ENCODE data around the gene BDH1. TPM values are rescaled to one million over a fixed set of nuclear protein-coding genes. Genes with fewer than 3 reads are reported as not detected.
"Not testable (repeated sequence)": the region's sequence is repeated elsewhere in the genome, so short reads cannot be mapped to it uniquely, and the experiment has no call there.

The BDH1 gene, protein sequence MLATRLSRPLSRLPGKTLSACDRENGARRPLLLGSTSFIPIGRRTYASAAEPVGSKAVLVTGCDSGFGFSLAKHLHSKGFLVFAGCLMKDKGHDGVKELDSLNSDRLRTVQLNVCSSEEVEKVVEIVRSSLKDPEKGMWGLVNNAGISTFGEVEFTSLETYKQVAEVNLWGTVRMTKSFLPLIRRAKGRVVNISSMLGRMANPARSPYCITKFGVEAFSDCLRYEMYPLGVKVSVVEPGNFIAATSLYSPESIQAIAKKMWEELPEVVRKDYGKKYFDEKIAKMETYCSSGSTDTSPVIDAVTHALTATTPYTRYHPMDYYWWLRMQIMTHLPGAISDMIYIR
- total RNA-seq, result 67.9 TPM

GRCh38 chr3:197555281-197556261 lies at the start of gene BDH1:
TSS of gene BDH1 (minus strand) at chr3:197555968. CDS start at chr3:197546443, 9,525 bp downstream.
- peak; percentile 37 for ATAC-seq

DNA sequence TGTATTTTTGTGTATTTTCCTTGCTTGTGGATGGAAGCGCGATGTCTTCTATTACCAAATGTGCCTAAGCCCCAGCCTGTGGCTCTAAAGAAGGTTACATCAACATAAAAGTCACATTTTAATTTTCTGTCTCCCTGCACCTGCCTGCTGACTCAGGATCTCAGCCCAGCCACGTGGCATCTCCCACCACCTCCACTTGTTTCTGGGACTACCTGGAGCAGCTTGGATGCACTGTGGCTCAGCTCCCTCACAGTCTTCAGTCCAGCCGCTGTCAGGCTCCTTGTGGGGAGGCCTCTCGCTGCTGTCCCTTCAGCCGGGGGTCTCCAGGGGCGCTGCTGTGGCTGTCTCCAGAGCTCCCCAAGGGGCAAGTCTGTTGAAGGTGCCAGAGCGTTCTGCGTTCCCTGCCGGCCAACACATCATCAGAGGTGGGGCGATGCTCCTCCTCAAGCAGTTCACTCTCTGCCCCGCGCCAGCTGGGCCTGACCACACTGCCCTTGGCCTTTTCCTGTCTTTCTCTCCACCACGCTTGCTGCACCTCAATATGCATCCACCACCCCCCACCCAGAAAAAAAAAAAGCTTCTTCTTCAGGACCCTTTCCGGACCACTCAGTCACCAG lies 47.7 kb upstream of the BDH1 start:
- no peak for ATAC-seq

DNA sequence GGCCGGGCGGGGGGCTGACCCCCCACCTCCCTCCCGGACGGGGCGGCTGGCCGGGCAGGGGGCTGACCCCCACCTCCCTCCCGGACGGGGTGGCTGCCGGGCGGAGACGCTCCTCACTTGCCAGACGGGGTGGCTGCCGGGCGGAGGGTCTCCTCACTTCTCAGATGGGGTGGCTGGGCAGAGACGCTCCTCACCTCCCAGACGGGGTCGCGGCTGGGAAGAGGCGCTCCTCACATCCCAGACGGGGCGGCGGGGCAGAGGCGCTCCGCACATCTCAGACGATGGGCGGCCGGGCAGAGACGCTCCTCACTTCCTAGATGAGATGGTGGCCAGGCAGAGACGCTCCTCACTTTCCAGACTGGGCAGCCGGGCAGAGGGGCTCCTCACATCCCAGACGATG lies 46.6 kb upstream of the BDH1 start:
- not testable (repeated sequence) for ATAC-seq

GRCh38 chr3:197601566-197601840 lies 45.7 kb upstream of the BDH1 start:
- not testable (repeated sequence) for ATAC-seq

GRCh38 chr3:197600796-197601565 lies 45.2 kb upstream of the BDH1 start:
- ATAC-seq, result no peak

DNA sequence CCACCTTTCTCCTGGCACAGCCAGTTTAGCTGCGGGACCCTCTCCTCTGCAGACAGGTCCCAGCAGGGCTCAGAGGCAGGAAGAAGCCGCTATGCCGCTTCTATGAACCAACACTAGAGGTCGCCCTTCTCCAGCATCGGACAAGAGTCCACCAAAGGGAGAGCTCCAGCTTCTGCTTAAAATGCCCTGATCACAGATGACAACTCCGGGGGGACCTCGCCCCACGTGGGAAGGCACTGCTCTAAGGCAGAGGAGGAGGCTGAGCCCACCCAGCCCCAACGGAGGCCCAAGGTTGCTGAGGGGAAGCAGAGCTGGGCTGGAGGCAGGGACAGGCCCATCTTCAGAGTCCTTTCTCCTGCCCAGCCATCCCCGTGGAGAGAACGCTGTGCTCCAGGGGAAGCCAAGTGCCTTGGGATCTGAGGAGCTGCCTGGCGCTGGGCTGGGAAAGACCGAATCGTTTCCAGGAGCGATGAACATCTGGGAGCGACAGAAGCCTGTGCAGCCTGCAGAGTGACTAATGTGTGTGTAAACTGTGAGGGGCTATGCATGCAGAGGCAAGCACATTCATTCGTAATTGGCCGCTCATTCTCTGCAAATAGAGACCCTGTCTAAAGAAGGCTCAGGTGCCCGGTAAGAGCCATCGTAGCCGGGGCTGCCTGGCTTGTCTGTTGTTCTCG lies 43.5 kb upstream of the BDH1 start:
- ATAC-seq, result peak; percentile 87

GRCh38 chr3:197598404-197598980 lies 42.7 kb upstream of the BDH1 start:
- no peak for ATAC-seq

GRCh38 chr3:197597335-197597734 lies 41.6 kb upstream of the BDH1 start:
- ATAC-seq, result no peak

DNA sequence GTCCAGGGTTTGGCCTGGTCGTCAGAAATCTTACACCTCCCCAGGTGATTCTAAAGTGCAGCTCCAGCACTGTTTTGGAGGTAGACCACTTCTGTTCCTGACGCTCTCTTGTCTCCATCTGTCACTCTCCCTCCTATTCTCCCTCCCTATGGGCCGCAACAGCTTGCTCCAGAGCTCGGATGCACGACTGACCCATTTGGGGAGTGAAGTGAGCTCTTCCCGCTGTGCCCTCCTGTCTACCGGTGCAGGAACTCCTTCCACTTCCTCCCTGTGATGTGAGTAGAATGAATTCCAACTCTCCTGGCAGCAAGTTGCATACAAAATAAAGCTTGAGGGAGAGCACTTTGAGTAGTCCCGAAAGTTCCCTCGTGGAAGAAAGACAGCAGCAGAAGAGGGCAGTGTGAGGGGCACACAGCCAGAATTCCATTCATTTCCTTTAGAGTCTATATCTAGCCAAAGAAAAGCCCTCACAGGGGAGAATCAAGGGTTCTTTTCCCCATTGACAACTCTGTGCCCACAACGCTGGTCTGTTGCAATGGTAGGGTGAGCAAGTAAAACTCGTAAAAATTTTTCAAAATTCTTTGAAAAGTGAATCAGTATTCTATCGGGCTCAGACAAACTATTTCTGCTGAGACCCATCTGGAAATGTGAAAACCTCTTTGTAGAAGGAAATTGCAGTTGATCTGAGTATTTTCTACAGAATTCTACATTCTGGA lies 39.9 kb upstream of the BDH1 start:
- ATAC-seq, result no peak

- ATAC-seq, result no peak
Measured at GRCh38 chr3:197593046-197593380, 37.2 kb upstream of the BDH1 start.

DNA sequence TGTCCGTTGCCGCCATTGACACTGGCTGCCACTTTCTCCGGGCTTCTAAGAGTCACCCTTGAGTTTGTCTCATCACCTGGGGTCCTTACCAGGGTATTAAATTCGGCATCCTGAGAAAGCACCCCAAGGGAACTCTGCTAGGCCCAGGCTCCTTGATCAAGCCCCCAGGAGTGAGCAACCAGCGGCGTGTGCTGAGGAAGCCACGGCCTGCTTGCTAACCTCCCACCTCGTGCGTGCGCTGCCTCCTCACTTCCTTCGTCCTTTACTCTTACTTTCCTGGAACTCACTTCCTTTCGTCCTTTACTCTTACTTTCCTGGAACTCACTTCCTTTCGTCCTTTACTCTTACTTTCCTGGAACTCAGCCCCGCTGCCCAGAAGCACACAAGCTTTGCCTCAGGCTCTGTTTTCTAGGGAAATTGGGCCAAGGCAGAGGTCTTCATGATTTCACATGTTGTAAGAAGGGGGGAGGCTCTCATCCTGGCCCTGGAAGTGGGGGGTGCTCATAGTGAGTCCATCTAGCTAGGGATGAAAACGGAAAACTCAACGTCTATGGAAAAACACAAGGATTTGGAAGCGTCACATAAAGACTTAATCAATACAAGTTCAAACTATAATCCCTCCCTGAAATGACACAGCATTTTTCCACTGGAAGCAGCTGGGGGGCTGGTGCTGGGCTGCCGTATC lies 36.7 kb upstream of the BDH1 start:
- ATAC-seq, result no peak

GRCh38 chr3:197591816-197592215 lies 36.0 kb upstream of the BDH1 start:
- ATAC-seq, result no peak

DNA sequence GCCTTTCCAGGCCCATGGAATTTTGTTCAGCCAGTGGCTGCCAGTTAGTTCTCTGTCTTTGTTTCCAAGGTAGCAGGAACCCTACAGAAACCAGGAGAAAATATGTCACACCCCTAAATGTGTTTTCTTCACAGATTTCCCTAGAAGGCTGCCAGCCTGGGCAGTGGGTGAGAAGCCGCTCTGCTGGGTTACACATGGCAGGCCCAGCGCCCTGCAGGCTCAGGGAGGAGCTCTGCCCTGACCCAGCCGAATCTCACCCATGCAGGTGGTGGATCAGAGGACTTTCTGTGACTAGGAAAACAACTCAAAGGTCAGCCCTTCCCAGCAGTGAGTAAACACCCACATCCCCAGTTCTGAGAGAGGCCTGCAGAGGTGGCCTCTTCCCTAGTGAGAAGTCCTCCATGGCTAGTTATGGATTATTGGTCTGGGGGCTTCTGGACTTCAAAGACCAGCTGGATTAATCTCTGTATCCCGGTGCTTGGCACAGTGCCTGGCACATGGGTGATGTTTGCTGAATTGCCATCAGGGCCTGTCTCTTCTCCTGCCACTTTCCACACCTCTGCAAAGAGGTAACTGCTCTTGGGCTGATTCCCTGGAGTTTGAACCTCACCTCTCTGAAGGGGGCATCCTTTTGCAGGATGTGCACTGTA lies 34.7 kb upstream of the BDH1 start:
- peak; percentile 57 for ATAC-seq

DNA sequence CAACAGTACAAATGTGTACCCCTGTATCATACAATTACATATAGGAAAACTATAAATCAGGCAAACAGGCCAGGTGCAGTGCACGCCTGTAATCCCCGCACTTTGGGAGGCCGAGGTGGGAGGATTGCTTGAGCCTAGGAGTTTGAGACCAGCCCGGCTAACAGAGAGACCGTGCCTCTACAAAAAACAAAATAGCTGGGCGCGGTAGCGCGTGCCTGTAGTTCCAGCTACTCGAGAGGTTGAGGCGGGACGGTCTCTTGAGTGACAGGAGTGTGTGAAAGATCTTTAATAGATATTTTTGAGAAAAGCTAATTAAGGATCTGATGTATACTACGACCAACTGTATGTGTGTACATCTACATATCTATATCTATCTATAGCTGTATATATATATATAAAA lies 33.8 kb upstream of the BDH1 start:
- ATAC-seq, result no peak

DNA sequence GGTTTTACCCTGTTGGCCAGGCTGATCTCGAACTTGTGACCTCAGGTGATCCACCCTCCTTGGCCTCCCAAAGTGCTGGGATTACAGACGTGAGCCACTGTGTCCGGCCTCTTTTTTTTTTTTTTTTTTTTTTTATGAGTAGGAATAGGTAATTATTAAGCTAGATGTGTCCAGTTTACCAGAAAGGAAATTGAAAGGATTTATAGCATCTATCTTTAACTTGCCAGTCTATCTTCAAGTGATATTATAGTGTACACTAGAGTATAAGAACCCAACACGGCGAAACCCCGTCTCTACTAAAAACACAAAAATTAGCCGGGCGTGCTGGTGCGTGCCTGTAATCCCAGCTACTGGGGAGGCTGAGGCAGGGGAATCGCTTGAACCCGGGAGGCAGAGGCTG lies 31.0 kb upstream of the BDH1 start:
- not testable (repeated sequence) for ATAC-seq

- no peak for ATAC-seq
Measured at GRCh38 chr3:197586181-197586580, 30.4 kb upstream of the BDH1 start.

DNA sequence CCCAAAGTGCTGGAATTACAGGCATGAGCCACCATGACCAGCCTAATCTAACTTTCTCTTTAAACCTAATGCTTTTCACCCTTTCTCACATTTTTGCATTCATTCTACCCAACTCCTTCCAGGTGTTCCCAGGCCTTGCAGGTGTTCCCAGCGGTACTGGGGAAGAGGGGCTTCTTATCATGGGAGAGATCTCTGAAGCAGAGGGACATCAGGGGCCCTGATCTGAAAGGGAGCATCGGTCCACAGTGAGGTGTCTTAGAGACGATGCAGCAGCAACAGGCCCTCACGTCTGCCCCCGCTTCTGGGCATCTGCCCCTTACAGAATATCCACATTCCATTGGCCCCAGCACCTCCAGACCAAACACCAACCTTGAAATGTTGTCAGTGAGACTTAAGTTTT lies 29.0 kb upstream of the BDH1 start:
- ATAC-seq, result no peak

DNA sequence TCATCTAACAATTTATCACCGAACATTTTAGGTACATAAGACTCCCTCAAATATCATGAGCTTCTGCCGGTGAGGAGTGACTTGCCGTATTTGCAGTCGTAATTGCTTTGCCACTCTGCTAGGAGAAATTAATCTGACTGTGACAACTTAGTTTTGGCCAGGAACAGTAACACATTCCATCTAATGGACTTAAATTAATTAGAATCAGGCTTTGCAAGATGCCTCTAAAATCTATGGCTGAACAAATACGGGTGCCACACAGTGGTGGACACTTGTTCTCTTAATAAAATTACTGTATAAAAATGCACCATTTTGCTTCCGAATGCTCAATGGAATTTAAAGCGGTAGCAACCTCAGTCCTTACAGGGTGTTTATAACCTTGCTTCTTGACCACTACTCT lies 27.6 kb upstream of the BDH1 start:
- no peak for ATAC-seq

GRCh38 chr3:197580253-197580691 lies 24.5 kb upstream of the BDH1 start:
- no peak for ATAC-seq

DNA sequence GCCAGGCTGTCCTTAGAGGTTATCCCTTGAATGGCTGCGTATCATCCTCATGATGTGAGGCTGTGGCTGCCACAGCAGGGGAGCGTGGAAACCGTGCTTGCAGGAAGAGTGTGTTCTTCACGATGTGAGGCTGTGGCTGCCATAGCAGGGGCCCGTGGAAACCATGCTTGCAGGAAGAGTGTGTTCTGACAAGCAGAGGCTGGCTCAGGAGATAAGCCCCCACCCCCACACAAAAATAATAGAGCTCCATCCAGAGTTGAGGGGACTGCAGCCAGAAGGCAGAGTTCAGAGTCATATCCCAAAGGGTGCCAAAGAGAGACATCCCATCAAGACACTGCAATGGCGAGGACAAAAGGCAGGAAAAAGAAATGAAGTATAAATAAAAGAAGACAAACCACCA lies 22.6 kb upstream of the BDH1 start:
- ATAC-seq, result no peak

Data from esophagus mucosa (tissue), 1 donor.